ENCODE measurements around the gene TRMT6.

- TF ChIP-seq DPF2 (IDR thresholded peaks at IDR 0.05) (no peak), SIN3A (IDR thresholded peaks at IDR 0.05; ENCODE audit: low read depth, low read length) (no peak), HDAC6 (IDR thresholded peaks at IDR 0.05; ENCODE audit: unreplicated experiment) (no peak), RFX5 (IDR thresholded peaks at IDR 0.05; ENCODE audit: low read depth, low read length) (no peak), YY1 (IDR thresholded peaks at IDR 0.05; ENCODE audit: low read depth, low read length) (no peak), ESRRA (IDR thresholded peaks at IDR 0.05; ENCODE audit: low read length) (no peak), CTCF (IDR thresholded peaks at IDR 0.05 in 2 of 3, conservative IDR thresholded peaks at IDR 0.05 in 1 of 3; ENCODE audit: control insufficient read depth in 2 of 3, extremely low read depth in 1 of 3, insufficient read depth in 1 of 3, low read depth in 3 of 3, low read length in 3 of 3) (no peak), JUND (IDR thresholded peaks at IDR 0.05; ENCODE audit: low read depth, low read length) (no peak), EP300 (IDR thresholded peaks at IDR 0.05; ENCODE audit: borderline replicate concordance in 1 of 2, control insufficient read depth in 1 of 2, low read depth in 2 of 2, low read length in 2 of 2) (no peak), SPI1 (IDR thresholded peaks at IDR 0.05; ENCODE audit: borderline replicate concordance, insufficient read depth, low read depth, low read length) (no peak), E2F4 (IDR thresholded peaks at IDR 0.05; ENCODE audit: low read depth, low read length) (no peak)
Observed at GRCh38 chr20:5977223-5977622, 26.9 kb upstream of the TRMT6 start.

Measured in GM12878 (cell line).